ENCODE measurements around the gene PCDHGB4.
A peak's percentile ranks its signal among the peaks of the same experiment; 100 is the strongest.

GRCh38 chr5:141354900-141355469 is 32.5 kb upstream of the PCDHGB4 start, which contains the start of gene PCDHGA4:
- peak; percentile 76 for TF ChIP-seq CTCF (IDR thresholded peaks at IDR 0.05; ENCODE audit: low read depth, low read length, poor library complexity, severe bottlenecking)
- TF ChIP-seq EZH2phosphoT487 (IDR thresholded peaks at IDR 0.05; ENCODE audit: borderline replicate concordance, low read length), result no peak

Data from DOHH2 (cell line).